ENCODE results near the gene SETBP1. TPM values are rescaled to one million over a fixed set of nuclear protein-coding genes. Genes with fewer than 3 reads are reported as not detected.

SETBP1 gene
- total and polyA plus RNA-seq, 9 of the 15 experiments (the other 6 are each of a cell fraction or from before 2014, with no cell fraction given) = under 0.01 to 0.13 (median 0.04) TPM

- TF ChIP-seq, protein P1, sequence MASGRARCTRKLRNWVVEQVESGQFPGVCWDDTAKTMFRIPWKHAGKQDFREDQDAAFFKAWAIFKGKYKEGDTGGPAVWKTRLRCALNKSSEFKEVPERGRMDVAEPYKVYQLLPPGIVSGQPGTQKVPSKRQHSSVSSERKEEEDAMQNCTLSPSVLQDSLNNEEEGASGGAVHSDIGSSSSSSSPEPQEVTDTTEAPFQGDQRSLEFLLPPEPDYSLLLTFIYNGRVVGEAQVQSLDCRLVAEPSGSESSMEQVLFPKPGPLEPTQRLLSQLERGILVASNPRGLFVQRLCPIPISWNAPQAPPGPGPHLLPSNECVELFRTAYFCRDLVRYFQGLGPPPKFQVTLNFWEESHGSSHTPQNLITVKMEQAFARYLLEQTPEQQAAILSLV (tag; IDR thresholded peaks at IDR 0.05) = no peak
- TF ChIP-seq, protein P2, sequence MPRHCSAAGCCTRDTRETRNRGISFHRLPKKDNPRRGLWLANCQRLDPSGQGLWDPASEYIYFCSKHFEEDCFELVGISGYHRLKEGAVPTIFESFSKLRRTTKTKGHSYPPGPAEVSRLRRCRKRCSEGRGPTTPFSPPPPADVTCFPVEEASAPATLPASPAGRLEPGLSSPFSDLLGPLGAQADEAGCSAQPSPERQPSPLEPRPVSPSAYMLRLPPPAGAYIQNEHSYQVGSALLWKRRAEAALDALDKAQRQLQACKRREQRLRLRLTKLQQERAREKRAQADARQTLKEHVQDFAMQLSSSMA (CRISPR knock-in tag; IDR thresholded peaks at IDR 0.05) = no peak
- TF ChIP-seq, protein P3, sequence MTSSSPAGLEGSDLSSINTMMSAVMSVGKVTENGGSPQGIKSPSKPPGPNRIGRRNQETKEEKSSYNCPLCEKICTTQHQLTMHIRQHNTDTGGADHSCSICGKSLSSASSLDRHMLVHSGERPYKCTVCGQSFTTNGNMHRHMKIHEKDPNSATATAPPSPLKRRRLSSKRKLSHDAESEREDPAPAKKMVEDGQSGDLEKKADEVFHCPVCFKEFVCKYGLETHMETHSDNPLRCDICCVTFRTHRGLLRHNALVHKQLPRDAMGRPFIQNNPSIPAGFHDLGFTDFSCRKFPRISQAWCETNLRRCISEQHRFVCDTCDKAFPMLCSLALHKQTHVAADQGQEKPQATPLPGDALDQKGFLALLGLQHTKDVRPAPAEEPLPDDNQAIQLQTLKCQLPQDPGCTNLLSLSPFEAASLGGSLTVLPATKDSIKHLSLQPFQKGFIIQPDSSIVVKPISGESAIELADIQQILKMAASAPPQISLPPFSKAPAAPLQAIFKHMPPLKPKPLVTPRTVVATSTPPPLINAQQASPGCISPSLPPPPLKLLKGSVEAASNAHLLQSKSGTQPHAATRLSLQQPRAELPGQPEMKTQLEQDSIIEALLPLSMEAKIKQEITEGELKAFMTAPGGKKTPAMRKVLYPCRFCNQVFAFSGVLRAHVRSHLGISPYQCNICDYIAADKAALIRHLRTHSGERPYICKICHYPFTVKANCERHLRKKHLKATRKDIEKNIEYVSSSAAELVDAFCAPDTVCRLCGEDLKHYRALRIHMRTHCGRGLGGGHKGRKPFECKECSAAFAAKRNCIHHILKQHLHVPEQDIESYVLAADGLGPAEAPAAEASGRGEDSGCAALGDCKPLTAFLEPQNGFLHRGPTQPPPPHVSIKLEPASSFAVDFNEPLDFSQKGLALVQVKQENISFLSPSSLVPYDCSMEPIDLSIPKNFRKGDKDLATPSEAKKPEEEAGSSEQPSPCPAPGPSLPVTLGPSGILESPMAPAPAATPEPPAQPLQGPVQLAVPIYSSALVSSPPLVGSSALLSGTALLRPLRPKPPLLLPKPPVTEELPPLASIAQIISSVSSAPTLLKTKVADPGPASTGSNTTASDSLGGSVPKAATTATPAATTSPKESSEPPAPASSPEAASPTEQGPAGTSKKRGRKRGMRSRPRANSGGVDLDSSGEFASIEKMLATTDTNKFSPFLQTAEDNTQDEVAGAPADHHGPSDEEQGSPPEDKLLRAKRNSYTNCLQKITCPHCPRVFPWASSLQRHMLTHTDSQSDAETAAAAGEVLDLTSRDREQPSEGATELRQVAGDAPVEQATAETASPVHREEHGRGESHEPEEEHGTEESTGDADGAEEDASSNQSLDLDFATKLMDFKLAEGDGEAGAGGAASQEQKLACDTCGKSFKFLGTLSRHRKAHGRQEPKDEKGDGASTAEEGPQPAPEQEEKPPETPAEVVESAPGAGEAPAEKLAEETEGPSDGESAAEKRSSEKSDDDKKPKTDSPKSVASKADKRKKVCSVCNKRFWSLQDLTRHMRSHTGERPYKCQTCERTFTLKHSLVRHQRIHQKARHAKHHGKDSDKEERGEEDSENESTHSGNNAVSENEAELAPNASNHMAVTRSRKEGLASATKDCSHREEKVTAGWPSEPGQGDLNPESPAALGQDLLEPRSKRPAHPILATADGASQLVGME (CRISPR knock-in tag; IDR thresholded peaks at IDR 0.05) = no peak
- TF ChIP-seq CSDE1 (IDR thresholded peaks at IDR 0.05) = no peak
Observed at GRCh38 chr18:44816477-44816876, 135.8 kb downstream of the SETBP1 start (continued).
